Measurements from ENCODE around the gene UBE2E2. TPM values are rescaled to one million over a fixed set of nuclear protein-coding genes. Genes with fewer than 3 reads are reported as not detected.

The UBE2E2 gene
- total RNA-seq, 2 donors from 2014 or later: 23.2 to 34.5 TPM

DNA sequence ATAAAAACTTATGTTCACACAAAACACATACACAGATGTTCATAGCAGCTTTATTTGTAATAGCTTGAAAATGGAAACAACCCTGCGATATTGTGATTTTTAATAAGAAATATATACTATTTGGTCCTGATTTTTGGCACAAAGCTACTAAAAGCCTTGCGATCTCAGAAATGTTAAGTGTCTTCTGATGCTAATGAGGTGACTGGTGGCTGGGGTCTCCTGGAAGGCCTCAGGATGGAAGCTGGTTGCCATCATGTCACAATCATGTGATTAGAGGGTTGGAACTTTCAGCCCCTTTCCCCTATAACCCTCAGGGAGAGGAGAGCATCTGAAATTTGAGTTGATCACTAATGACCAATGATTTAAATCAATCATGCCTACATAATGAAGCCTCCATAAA, 324.2 kb downstream of the UBE2E2 start:
- TF ChIP-seq, protein P1, sequence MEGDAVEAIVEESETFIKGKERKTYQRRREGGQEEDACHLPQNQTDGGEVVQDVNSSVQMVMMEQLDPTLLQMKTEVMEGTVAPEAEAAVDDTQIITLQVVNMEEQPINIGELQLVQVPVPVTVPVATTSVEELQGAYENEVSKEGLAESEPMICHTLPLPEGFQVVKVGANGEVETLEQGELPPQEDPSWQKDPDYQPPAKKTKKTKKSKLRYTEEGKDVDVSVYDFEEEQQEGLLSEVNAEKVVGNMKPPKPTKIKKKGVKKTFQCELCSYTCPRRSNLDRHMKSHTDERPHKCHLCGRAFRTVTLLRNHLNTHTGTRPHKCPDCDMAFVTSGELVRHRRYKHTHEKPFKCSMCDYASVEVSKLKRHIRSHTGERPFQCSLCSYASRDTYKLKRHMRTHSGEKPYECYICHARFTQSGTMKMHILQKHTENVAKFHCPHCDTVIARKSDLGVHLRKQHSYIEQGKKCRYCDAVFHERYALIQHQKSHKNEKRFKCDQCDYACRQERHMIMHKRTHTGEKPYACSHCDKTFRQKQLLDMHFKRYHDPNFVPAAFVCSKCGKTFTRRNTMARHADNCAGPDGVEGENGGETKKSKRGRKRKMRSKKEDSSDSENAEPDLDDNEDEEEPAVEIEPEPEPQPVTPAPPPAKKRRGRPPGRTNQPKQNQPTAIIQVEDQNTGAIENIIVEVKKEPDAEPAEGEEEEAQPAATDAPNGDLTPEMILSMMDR (conservative IDR thresholded peaks at IDR 0.05): no peak
- no peak for DNase-seq
- Histone ChIP-seq H3K27me3 (ENCODE audit: control insufficient read depth, insufficient read depth, low read length, poor library complexity, severe bottlenecking) (no peaks in the 10 kb centered on the region), H3K4me3 (ENCODE audit: low read length) (no peak overlapping the region), H3K4me1 (ENCODE audit: control insufficient read depth, insufficient read depth, low read length) (no peaks in the 10 kb centered on the region), H3K9ac (ENCODE audit: extremely low read depth, low read length, poor library complexity, severe bottlenecking) (no peak overlapping the region), H3K36me3 (ENCODE audit: control insufficient read depth, insufficient read depth, low read length) (no peaks in the 10 kb centered on the region), H3K9me3 (ENCODE audit: control insufficient read depth, low read length) (no peaks in the 10 kb centered on the region), H3K27ac (ENCODE audit: low read depth, low read length) (no peak overlapping the region)
- H3K4me1 Mint-ChIP-seq: no peaks in the 10 kb centered on the region
- no peaks in the 10 kb centered on the region for H3K27me3 Mint-ChIP-seq (ENCODE audit: insufficient read depth)
- H3K4me3 Mint-ChIP-seq: no peak overlapping the region
- H3K27ac Mint-ChIP-seq: no peak overlapping the region
- H3K9me3 Mint-ChIP-seq: no peaks in the 10 kb centered on the region
- no peaks in the 10 kb centered on the region for H3K36me3 Mint-ChIP-seq (ENCODE audit: low read depth)
- WGBS, 2 experiments (ENCODE audit: insufficient coverage in 1 of 2, insufficient read length in 1 of 2): 90 to 100% methylated on average over 1 to 2 of the region's 2 CpGs

GRCh38 chr3:23533596-23533995, 330.5 kb downstream of the UBE2E2 start:
- H3K27ac ChIP-seq (ENCODE audit: low read depth, low read length): no peak overlapping the region
- H3K9ac ChIP-seq (ENCODE audit: extremely low read depth, low read length, poor library complexity, severe bottlenecking): no peak overlapping the region
- DNase-seq: no peak
- H3K27ac Mint-ChIP-seq: no peak overlapping the region
- no peak overlapping the region for H3K4me3 Mint-ChIP-seq
- no peaks in the 10 kb centered on the region for H3K27me3 ChIP-seq (ENCODE audit: control insufficient read depth, insufficient read depth, low read length, poor library complexity, severe bottlenecking)
- H3K4me1 Mint-ChIP-seq: peaks cover 26% of the 10 kb centered on the region
- H3K9me3 Mint-ChIP-seq: no peaks in the 10 kb centered on the region
- H3K36me3 Mint-ChIP-seq (ENCODE audit: low read depth): no peaks in the 10 kb centered on the region
- H3K9me3 ChIP-seq (ENCODE audit: control insufficient read depth, low read length): no peaks in the 10 kb centered on the region
- no peak overlapping the region for H3K4me3 ChIP-seq (ENCODE audit: low read length)
- H3K27me3 Mint-ChIP-seq (ENCODE audit: insufficient read depth): no peaks in the 10 kb centered on the region
- TF ChIP-seq, protein P1 (conservative IDR thresholded peaks at IDR 0.05): no peak
- no peaks in the 10 kb centered on the region for H3K36me3 ChIP-seq (ENCODE audit: control insufficient read depth, insufficient read depth, low read length)
- H3K4me1 ChIP-seq (ENCODE audit: control insufficient read depth, insufficient read depth, low read length): peaks cover 5% of the 10 kb centered on the region
- WGBS, 2 experiments (ENCODE audit: insufficient coverage in 1 of 2, insufficient read length in 1 of 2): 97 to 100% methylated on average over 5 to 11 of the region's 11 CpGs

GRCh38 chr3:23533996-23534395, 330.9 kb downstream of the UBE2E2 start:
- peaks cover 5% of the 10 kb centered on the region for H3K4me1 ChIP-seq (ENCODE audit: control insufficient read depth, insufficient read depth, low read length)
- no peaks in the 10 kb centered on the region for H3K9me3 ChIP-seq (ENCODE audit: control insufficient read depth, low read length)
- no peak overlapping the region for H3K4me3 Mint-ChIP-seq
- no peak overlapping the region for H3K9ac ChIP-seq (ENCODE audit: extremely low read depth, low read length, poor library complexity, severe bottlenecking)
- H3K27me3 Mint-ChIP-seq (ENCODE audit: insufficient read depth): no peaks in the 10 kb centered on the region
- H3K36me3 Mint-ChIP-seq (ENCODE audit: low read depth): no peaks in the 10 kb centered on the region
- no peak overlapping the region for H3K4me3 ChIP-seq (ENCODE audit: low read length)
- H3K4me1 Mint-ChIP-seq: peaks cover 26% of the 10 kb centered on the region
- no peak overlapping the region for H3K27ac ChIP-seq (ENCODE audit: low read depth, low read length)
- H3K9me3 Mint-ChIP-seq: no peaks in the 10 kb centered on the region
- no peak for DNase-seq
- 85% methylated on average over 2 of the region's 2 CpGs; no CpG with 5 or more reads in 1 of the 2 experiments for WGBS, 2 experiments (ENCODE audit: insufficient coverage in 1 of 2, insufficient read length in 1 of 2)
- no peak overlapping the region for H3K27ac Mint-ChIP-seq
- TF ChIP-seq, protein P1 (conservative IDR thresholded peaks at IDR 0.05): no peak
- H3K27me3 ChIP-seq (ENCODE audit: control insufficient read depth, insufficient read depth, low read length, poor library complexity, severe bottlenecking): no peaks in the 10 kb centered on the region
- no peaks in the 10 kb centered on the region for H3K36me3 ChIP-seq (ENCODE audit: control insufficient read depth, insufficient read depth, low read length)
